ENCODE data around the gene SATL1. TPM values are rescaled to one million over a fixed set of nuclear protein-coding genes. Genes with fewer than 3 reads are reported as not detected.
"Not testable (repeated sequence)": the region's sequence is repeated elsewhere in the genome, so short reads cannot be mapped to it uniquely, and the experiment has no call there.

Gene SATL1, protein sequence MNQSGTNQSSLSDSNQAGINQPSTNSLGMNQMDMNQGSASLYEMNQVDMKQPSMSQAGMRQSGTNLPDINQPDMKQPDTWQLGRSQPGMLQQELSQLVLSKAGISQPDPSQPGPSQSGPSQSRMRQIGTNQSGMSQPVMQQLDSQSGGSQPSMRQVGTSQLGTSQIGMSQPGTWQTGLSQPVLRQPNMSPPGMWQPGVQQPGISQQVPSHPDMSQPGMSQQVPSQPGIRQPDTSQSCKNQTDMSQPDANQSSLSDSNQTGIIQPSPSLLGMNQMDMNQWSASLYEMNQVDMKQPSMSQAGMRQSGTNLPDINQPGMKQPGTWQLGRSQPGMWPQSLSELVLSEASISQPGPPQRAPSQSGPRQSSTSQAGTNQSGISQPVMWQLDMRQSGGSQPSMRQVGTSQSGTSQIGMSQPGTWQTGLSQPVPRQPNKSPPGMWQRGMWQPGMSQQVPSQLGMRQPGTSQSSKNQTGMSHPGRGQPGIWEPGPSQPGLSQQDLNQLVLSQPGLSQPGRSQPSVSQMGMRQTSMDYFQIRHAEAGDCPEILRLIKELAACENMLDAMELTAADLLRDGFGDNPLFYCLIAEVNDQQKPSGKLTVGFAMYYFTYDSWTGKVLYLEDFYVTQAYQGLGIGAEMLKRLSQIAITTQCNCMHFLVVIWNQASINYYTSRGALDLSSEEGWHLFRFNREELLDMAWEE
- total RNA-seq = 0.15 TPM in 1 of 3 replicates, not detected in the others
- long read RNA-seq = 0 reads

DNA sequence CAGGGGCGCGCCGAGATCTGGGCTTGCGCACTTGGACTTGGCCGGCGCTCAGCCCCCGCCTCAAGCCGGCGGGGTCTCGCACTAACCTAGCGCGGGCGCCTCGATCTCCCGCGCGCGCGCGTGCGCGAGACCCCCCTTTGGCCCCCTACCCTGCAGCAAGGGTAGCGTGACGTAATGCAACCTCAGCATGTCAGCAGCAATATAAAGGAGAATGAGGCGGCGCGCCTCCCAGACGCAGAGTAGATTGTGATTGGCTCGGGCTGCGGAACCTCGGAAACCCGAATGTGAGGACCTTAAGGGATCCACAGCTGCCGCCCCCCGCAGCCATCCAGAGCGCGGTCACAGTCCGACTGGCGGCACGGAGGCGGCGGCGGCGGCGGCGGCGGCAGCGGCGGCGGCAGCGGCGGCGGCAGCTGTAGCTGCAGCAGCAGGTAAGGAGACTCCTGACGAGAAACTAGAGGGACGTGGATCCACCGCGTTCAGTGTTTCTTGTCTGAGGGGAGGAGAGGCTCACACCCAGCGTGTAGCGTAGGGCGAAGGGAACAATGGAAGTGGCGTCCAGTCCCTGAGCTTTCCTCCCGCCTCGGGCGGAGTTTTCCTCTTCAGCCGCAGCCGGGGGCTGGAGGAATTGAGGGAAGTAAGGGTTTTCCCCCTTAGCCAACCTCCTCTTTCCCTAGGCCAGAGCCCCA, at the start of gene SATL1, which contains the start of gene ZNF711:
Gene SATL1 (minus strand): TSS at position 19 of the 689 bp plus-strand sequence. CDS start 134,811 bp downstream, outside the sequence.
Gene ZNF711 (plus strand): TSS at position 231 of the 689 bp plus-strand sequence. CDS start 3,582 bp downstream, outside the sequence.
- DNase-seq (ENCODE audit: low spot score) = no peak
- TF ChIP-seq, protein P1, sequence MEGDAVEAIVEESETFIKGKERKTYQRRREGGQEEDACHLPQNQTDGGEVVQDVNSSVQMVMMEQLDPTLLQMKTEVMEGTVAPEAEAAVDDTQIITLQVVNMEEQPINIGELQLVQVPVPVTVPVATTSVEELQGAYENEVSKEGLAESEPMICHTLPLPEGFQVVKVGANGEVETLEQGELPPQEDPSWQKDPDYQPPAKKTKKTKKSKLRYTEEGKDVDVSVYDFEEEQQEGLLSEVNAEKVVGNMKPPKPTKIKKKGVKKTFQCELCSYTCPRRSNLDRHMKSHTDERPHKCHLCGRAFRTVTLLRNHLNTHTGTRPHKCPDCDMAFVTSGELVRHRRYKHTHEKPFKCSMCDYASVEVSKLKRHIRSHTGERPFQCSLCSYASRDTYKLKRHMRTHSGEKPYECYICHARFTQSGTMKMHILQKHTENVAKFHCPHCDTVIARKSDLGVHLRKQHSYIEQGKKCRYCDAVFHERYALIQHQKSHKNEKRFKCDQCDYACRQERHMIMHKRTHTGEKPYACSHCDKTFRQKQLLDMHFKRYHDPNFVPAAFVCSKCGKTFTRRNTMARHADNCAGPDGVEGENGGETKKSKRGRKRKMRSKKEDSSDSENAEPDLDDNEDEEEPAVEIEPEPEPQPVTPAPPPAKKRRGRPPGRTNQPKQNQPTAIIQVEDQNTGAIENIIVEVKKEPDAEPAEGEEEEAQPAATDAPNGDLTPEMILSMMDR (IDR thresholded peaks at IDR 0.05) = no peak
- Mint-ChIP-seq H3K4me1 (ENCODE audit: low read depth) (peaks cover 8% of the 10 kb centered on the region), H3K27me3 (ENCODE audit: low read depth) (no peaks in the 10 kb centered on the region), H3K36me3 (ENCODE audit: low read depth) (no peaks in the 10 kb centered on the region), H3K27ac (ENCODE audit: unreplicated experiment) (peak within 1 kb of the TSS; percentile 77), H3K4me3 (ENCODE audit: unreplicated experiment) (peak within 1 kb of the TSS; percentile 78), H3K9me3 (ENCODE audit: low read depth) (peaks cover under 1% of the 10 kb centered on the region)

DNA sequence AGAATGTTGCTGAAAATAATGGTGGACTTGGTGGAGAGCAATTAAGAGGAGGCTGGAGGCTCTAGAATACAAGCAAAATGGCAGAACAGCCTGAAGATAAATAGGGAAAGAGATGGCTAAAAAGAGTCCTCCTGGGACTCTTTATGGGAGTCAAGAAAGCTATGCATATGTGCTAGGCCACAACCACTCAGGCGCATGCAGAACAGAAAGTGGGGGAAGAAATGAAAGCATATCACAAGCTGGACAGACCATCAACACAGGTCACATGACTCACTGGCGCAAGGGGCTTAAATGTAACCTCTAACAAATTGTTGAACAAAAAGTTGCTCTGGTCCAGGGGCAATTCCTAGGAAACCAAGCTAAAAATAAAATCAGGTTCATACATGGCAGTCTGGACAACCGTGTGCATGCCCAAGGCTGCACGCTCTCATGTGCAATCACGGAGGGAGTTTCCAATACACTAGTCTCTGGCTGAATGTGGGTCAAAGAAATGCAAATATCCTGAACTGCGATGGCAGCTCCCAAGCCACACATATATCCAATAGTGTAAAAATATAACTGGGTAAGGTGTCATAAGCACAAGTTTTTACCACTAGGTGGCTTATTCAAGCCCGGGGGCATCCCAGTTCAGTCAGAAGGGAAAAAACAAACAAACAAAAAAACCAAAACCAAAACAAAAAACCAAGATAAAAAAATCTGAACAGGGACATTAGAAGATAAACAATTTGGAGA, 45.6 kb upstream of the SATL1 start:
- Mint-ChIP-seq H3K36me3 (ENCODE audit: low read depth) (no peaks in the 10 kb centered on the region), H3K4me3 (ENCODE audit: unreplicated experiment) (no peak overlapping the region), H3K4me1 (ENCODE audit: low read depth) (no peaks in the 10 kb centered on the region), H3K27me3 (ENCODE audit: low read depth) (no peaks in the 10 kb centered on the region), H3K9me3 (ENCODE audit: low read depth) (peaks cover 40% of the 10 kb centered on the region), H3K27ac (ENCODE audit: unreplicated experiment) (no peak overlapping the region)
- TF ChIP-seq, protein P1 (IDR thresholded peaks at IDR 0.05) = no peak
- DNase-seq (ENCODE audit: low spot score) = no peak

DNA sequence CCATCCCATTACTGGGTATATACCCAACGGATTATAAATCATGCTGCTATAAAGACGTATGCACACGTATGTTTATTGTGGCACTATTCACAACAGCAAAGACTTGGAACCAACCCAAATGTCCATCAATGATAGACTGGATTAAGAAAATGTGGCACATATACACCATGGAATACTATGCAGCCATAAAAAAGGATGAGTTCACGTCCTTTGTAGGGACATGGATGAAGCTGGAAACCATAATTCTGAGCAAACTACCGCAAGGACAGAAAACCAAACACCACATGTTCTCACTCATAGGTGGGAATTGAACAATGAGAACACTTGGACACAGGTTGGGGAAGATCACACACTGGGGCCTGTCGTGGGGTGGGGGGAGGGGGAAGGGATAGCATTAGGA, 41.7 kb upstream of the SATL1 start:
- peaks cover 23% of the 10 kb centered on the region for H3K9me3 Mint-ChIP-seq (ENCODE audit: low read depth)
- H3K36me3 Mint-ChIP-seq (ENCODE audit: low read depth); H3K27ac Mint-ChIP-seq (ENCODE audit: unreplicated experiment); H3K27me3 Mint-ChIP-seq (ENCODE audit: low read depth); DNase-seq (ENCODE audit: low spot score); H3K4me1 Mint-ChIP-seq (ENCODE audit: low read depth); H3K4me3 Mint-ChIP-seq (ENCODE audit: unreplicated experiment): not testable (repeated sequence)

DNA sequence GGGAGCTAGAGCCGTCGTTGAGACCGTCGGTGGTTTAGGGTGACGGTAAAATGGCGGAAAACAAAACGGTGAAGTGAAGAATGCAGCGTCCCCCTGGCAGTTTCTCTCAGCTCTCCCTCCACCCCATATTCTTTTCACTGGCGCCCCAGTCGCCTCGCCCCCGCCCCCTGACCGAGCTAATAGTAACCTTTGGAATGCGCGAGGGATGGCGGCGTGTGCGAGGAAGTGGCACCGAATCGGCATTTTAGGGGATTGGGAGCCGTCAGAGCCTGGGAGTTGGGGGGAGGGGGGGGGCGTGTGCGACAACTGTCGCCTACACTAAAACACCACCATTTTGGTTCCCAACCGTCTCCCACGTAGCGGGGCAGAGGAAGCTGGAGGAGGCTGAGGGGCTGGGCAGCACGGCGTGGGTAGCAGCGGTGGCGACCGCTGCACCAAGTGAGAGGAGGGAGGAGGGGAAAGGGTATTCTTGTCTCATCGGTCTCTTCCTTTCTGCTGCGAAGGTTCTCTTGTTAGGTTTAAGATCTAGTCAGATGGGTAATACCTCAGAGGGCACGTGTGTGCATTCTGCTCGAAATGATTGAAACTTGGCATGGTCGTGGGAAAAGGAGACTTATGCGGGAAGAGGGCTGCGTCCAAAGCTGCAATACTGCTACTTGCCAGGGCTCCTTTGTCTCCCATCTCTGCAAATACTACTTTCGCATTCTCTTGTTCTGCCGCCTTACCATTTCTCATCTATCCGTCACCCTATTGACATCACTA, 1.1 kb upstream of the SATL1 start:
- Mint-ChIP-seq H3K27me3 (ENCODE audit: low read depth) (no peaks in the 10 kb centered on the region), H3K4me3 (ENCODE audit: unreplicated experiment) (peak overlapping the region; percentile 78), H3K9me3 (ENCODE audit: low read depth) (peaks cover 2% of the 10 kb centered on the region), H3K36me3 (ENCODE audit: low read depth) (no peaks in the 10 kb centered on the region), H3K4me1 (ENCODE audit: low read depth) (peaks cover 8% of the 10 kb centered on the region), H3K27ac (ENCODE audit: unreplicated experiment) (peak overlapping the region; percentile 77)
- DNase-seq (ENCODE audit: low spot score) = no peak
- TF ChIP-seq, protein P1 (IDR thresholded peaks at IDR 0.05) = no peak

DNA sequence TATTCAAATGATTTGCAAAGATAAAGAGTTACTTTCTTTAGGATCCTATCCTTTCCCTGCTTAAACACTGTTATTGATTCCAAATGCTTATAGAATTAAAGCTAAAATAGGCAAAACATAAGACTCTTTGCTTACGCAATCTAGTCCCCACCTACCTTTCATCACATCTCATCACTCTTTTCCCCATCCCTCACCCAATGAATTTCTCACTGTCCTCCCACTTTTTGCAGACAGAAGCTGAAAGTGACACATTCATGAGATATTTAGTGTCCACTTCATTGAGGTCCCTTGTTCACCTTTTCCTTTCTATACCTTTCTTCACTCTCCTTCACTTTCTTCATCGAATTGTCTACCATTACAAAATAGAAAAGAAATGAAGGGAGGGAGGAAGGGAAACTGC, 424 bp downstream of the SATL1 start:
- TF ChIP-seq, protein P1 (IDR thresholded peaks at IDR 0.05) = no peak
- DNase-seq (ENCODE audit: low spot score) = no peak
- Mint-ChIP-seq H3K4me3 (ENCODE audit: unreplicated experiment) (peak overlapping the region; percentile 78), H3K27me3 (ENCODE audit: low read depth) (no peaks in the 10 kb centered on the region), H3K27ac (ENCODE audit: unreplicated experiment) (peak overlapping the region; percentile 22), H3K4me1 (ENCODE audit: low read depth) (peaks cover 8% of the 10 kb centered on the region), H3K9me3 (ENCODE audit: low read depth) (no peaks in the 10 kb centered on the region), H3K36me3 (ENCODE audit: low read depth) (no peaks in the 10 kb centered on the region)

All from chondrocyte (in vitro differentiated cells).